Measurements from ENCODE around the gene GRID2.

The GRID2 gene

GRCh38 chr4:93370256-93370655 is 1066.5 kb downstream of the GRID2 start:
- H3K4me3 ChIP-seq (replicated peaks; ENCODE audit: low read depth, low read length): no peak overlapping the region
- TF ChIP-seq, protein P1, sequence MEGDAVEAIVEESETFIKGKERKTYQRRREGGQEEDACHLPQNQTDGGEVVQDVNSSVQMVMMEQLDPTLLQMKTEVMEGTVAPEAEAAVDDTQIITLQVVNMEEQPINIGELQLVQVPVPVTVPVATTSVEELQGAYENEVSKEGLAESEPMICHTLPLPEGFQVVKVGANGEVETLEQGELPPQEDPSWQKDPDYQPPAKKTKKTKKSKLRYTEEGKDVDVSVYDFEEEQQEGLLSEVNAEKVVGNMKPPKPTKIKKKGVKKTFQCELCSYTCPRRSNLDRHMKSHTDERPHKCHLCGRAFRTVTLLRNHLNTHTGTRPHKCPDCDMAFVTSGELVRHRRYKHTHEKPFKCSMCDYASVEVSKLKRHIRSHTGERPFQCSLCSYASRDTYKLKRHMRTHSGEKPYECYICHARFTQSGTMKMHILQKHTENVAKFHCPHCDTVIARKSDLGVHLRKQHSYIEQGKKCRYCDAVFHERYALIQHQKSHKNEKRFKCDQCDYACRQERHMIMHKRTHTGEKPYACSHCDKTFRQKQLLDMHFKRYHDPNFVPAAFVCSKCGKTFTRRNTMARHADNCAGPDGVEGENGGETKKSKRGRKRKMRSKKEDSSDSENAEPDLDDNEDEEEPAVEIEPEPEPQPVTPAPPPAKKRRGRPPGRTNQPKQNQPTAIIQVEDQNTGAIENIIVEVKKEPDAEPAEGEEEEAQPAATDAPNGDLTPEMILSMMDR (IDR thresholded peaks at IDR 0.05; ENCODE audit: low read depth, low read length, missing control alignments): no peak

DNA sequence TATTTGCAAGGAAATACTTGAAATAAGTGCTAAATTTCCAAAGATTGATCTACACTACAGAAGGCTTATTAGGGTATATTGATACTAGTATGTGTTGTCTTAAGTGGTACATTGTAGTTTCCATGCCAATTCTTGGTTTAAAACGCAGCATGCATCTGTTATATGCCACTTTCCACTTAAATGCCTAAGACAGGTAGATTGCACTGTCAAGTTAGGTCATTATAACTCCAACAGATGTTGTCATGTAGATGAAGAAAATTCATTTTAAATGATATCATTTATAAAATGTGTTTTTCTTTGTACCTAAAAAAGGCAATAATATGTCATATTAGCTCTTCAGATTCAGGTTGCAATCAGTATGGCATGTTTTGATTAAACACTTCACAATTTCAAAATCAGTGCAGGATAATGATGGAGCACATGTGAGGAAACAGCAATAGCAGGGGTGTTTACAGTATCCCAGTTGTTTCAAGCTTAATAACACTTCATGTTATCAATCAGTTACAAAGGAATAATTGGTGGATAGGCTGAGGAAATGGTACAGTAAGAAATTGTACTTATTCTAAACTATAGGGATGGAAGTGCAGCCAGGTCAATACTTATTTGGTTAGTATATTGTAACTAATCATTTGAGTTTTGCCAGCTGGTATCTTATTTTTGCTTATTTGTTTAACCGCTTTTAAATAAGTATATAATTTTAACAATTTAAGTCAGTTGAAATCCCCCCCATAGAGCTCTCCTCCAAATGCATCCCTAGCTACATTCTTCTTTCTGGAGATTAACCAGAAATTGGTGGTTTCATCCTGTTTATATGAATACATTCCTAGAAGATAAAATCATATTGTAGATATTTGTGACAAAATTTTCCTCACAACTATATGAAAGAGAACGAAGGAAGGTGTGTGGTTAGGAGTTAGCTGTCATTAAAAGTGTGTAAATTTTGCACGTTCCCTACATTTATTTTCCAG is 1070.4 kb downstream of the GRID2 start:
- H3K4me3 ChIP-seq (replicated peaks; ENCODE audit: low read depth, low read length): no peak overlapping the region
- no peak for DNase-seq (ENCODE audit: extremely low read depth, low read depth)
- TF ChIP-seq, protein P1 (IDR thresholded peaks at IDR 0.05; ENCODE audit: low read depth, low read length, missing control alignments): no peak

More at GRCh38 chr4:93370256-93370655, 1066.5 kb downstream of the GRID2 start:
- DNase-seq (ENCODE audit: extremely low read depth, low read depth): no peak

DNA sequence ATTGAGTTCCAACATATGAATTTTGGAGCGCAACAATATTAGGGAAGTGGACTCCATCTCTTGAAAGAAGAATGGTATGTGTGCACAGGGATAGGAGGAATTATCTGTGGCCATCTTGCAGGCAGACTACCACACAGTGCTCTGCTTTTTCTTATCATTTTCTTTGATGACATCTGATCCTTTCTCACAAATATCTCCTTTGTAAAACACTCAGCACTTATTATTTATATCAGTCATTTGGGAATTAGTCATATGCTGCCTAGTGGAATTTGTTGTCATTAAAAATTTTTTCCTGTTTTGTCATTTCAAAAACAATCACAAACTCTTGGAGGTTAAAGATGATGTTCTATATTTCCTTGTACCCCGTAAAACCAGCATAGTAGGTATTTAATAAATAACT is 1080.5 kb downstream of the GRID2 start:
- TF ChIP-seq, protein P1 (IDR thresholded peaks at IDR 0.05; ENCODE audit: low read depth, low read length, missing control alignments): no peak
- no peak overlapping the region for H3K4me3 ChIP-seq (replicated peaks; ENCODE audit: low read depth, low read length)
- DNase-seq (ENCODE audit: extremely low read depth, low read depth): no peak

- TF ChIP-seq, protein P1 (IDR thresholded peaks at IDR 0.05; ENCODE audit: low read depth, low read length, missing control alignments): no peak
- DNase-seq (ENCODE audit: extremely low read depth, low read depth): no peak
- no peak overlapping the region for H3K4me3 ChIP-seq (replicated peaks; ENCODE audit: low read depth, low read length)
These were observed 1081.1 kb downstream of the GRID2 start for GRCh38 chr4:93384887-93385286.

DNA sequence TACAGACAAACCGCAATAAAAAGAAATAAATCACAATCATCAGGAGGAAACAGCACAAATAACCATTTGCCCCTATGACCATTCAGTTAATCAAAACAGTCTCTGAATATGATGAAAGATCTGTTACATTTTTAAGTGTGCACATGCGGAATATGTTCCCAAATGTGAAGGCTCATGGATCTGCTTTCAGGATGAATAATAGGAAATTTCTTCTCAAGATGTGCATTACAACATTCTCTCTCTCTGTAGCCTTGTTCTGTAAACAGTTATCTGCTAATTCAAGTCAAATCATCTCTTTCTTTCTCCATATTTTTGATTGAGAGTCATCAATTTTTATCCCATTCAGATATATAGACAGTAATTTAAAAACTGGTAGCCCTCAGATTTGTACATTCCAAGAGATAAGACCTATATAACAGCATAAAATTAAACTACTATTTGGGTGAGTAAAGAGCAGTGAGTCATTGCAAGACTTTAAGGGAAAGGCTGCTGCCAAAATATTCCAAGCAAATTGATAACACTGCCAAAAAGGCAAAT is 1090.8 kb downstream of the GRID2 start:
- no peak for DNase-seq (ENCODE audit: extremely low read depth, low read depth)
- TF ChIP-seq, protein P1 (IDR thresholded peaks at IDR 0.05; ENCODE audit: low read depth, low read length, missing control alignments): no peak
- H3K4me3 ChIP-seq (replicated peaks; ENCODE audit: low read depth, low read length): no peak overlapping the region

GRCh38 chr4:93396272-93396671 is 1092.5 kb downstream of the GRID2 start:
- DNase-seq (ENCODE audit: extremely low read depth, low read depth): no peak
- no peak overlapping the region for H3K4me3 ChIP-seq (replicated peaks; ENCODE audit: low read depth, low read length)
- TF ChIP-seq, protein P1 (IDR thresholded peaks at IDR 0.05; ENCODE audit: low read depth, low read length, missing control alignments): no peak
